ENCODE results near the gene NUP155.
A peak's percentile ranks its signal among the peaks of the same experiment; 100 is the strongest.

The NUP155 gene

DNA sequence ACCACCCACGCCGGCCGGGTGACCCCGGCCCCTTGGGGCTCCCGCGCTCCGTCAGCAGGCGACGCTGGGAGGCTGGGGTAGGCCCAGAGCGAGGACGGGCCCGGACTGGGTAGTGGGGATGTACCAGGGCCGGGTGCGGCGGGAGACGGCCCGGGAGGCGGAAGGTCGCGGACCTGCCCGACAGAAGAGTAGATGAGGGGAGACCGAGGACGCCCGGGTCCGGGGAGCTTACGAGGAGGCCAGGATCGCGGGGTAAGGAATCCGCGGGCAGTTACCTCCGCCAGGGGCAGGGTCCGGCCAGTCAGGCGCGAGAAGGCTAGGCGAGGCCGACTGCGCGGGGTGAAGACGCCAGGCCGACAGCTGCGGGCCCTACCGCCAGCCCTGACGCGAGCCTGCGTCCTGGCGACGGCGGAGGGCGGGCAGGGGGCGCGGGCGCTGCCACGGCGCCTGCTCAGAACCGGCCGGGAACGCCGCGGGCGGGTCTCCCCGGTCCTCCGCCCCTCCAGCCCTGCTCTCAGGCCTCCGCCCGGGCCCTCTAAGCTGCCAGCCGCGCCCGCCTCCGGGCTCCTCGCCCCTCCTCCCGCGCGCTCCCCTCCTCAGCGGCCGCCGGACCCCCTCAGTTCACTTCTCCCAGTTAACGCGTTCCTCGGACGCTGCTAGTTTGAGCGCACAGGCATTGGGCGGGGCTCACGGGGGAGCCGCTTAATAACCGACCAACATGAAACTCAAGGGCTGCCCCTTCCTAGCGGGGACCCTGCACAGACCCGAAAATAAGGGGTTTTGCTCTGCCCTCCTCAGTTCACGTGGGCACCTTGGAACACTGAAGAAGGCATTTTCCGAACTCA is 121.7 kb downstream of the NUP155 start, which contains the start of gene CPLANE1:
Gene CPLANE1 (minus strand): TSS at position 407 of the 845 bp plus-strand sequence. CDS start 1,678 bp downstream, outside the sequence.
- peak within 1 kb of the TSS; percentile 82 for H3K4me3 ChIP-seq (ENCODE audit: low read length)
- TF ChIP-seq, protein P1, sequence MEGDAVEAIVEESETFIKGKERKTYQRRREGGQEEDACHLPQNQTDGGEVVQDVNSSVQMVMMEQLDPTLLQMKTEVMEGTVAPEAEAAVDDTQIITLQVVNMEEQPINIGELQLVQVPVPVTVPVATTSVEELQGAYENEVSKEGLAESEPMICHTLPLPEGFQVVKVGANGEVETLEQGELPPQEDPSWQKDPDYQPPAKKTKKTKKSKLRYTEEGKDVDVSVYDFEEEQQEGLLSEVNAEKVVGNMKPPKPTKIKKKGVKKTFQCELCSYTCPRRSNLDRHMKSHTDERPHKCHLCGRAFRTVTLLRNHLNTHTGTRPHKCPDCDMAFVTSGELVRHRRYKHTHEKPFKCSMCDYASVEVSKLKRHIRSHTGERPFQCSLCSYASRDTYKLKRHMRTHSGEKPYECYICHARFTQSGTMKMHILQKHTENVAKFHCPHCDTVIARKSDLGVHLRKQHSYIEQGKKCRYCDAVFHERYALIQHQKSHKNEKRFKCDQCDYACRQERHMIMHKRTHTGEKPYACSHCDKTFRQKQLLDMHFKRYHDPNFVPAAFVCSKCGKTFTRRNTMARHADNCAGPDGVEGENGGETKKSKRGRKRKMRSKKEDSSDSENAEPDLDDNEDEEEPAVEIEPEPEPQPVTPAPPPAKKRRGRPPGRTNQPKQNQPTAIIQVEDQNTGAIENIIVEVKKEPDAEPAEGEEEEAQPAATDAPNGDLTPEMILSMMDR (conservative IDR thresholded peaks at IDR 0.05; ENCODE audit: low read length), result peak; percentile 5; the same call in 1 of the 2 replicates
- peak; percentile 80 for DNase-seq (ENCODE audit: low read depth)

DNA sequence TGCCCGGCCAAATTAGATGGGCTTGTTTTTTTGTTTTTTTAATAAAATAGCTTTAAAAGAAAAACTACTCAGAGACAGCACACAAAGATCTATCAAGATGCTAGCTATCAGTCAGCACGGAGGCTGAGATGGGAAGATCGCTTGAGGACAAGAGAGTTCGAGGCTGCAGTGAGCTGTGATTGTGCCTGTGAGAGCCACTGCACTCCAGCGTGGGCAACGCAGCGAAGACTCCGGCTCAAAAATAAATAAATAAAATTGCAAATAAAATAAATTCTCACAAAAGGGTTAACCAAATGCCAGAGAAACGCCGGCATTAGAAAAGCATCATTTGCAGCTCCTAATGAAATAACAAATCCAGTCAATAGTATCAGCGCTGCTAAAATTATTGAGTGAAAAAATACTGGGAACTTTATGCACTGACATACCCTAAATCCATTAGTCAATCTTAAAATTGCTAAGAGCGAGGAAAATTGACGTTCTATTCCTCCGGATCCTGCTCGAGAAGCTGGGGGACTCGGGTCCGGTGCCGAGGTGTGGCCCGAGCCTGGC is 122.4 kb downstream of the NUP155 start:
- TF ChIP-seq, protein P1 (conservative IDR thresholded peaks at IDR 0.05; ENCODE audit: low read length), result no peak
- peak; percentile 15 for DNase-seq (ENCODE audit: low read depth)
- peak overlapping the region; percentile 82 for H3K4me3 ChIP-seq (ENCODE audit: low read length)

DNA sequence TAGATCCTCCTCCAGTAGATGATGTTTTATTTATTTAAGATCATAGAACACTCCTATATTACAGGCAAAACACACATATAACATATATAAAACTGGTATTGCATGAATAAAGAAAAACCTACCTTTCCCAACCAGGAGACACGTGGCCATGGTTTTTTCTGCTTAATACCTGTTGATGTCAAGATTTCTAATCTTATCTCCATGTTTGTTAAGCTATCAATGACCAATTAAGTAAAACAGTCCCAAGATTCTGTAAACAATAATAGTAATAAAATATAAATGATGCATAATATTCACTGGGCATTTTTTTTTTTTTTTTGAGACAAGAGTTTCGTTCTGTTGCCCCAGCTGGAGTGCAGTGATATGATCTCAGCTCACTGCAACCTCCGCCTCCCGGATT is 123.4 kb downstream of the NUP155 start:
- TF ChIP-seq, protein P1 (conservative IDR thresholded peaks at IDR 0.05; ENCODE audit: low read length), result no peak
- no peak for DNase-seq (ENCODE audit: low read depth)
- no peak overlapping the region for H3K4me3 ChIP-seq (ENCODE audit: low read length)

DNA sequence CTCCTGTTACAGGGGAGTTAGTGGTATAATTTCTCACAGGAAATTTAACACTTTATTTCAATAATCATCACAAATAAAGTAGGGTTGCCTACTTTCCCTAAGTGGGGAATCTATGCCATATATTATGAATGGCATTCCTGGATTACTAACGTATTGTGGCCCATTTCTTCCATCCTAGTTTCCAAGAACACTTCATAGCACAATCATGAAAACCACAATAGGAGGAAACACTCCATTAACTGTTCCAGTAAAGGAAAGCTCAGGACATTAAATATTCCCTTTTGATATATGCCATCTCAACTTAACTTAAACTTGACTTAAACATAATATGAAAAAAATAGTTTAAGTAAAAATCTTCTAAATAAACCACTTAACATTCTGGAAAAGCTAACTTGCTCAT is 123.9 kb downstream of the NUP155 start:
- no peak overlapping the region for H3K4me3 ChIP-seq (ENCODE audit: low read length)
- TF ChIP-seq, protein P1 (conservative IDR thresholded peaks at IDR 0.05; ENCODE audit: low read length), result no peak
- no peak for DNase-seq (ENCODE audit: low read depth)

Data from AG10803 (cell line).